Activated CD8-positive, alpha-beta T cell treated with anti-CD3 and anti-CD28 coated beads for 36 hours (primary cell): ENCODE results near the gene SEC14L3. TPM values are rescaled to one million over a fixed set of nuclear protein-coding genes. Genes with fewer than 3 reads are reported as not detected.

Experiments used
- ATAC-seq: fragments of 200-7000 bp; cut with Tn5 transposase; one replicate; pipeline ENCODE4 v1.10.0; 2021; ENCODE audit warnings: mild to moderate bottlenecking, moderate library complexity
- CTCF ChIA-PET: fragments of 350-600 bp; sonication (Branson Sonifier 250); formaldehyde crosslinking; loops from one replicate; lab custom pipeline; 2021; ENCODE audit warnings: antibody characterized with exemption; lab: Charles Lee
- POLR2A ChIA-PET: fragments of 350-600 bp; sonication (Branson Sonifier 250); formaldehyde crosslinking; loops from one replicate; lab custom pipeline; 2021; ENCODE audit warnings: antibody characterized with exemption; lab: Charles Lee
- DNase-seq: peaks from one replicate; pipeline ENCODE4 v3.0.0-alpha.2; 2020
- H3K27ac Mint-ChIP-seq: one replicate; pipeline ENCODE4 v1.8.0; 2021; ENCODE audit warnings: mild to moderate bottlenecking, mixed read lengths
- H3K27me3 Mint-ChIP-seq: one replicate; pipeline ENCODE4 v1.8.0; 2021; ENCODE audit warnings: mixed read lengths
- H3K36me3 Mint-ChIP-seq: one replicate; pipeline ENCODE4 v1.8.0; 2021; ENCODE audit warnings: low read depth, mixed read lengths
- H3K4me1 Mint-ChIP-seq: one replicate; pipeline ENCODE4 v1.8.0; 2021; ENCODE audit warnings: low read depth, mixed read lengths
- H3K4me3 Mint-ChIP-seq: one replicate; pipeline ENCODE4 v1.8.0; 2021; ENCODE audit warnings: mild to moderate bottlenecking, moderate library complexity, mixed read lengths
- H3K9me3 Mint-ChIP-seq: one replicate; pipeline ENCODE4 v1.8.0; 2021; ENCODE audit warnings: mixed read lengths
- CTCF ChIP-seq: fragments of 200-600 bp; IDR thresholded peaks from one replicate; pipeline ENCODE4 v1.8.0; 2022; ENCODE audit warnings: antibody characterized with exemption, mild to moderate bottlenecking
- intact Hi-C: fragments of 100-400 bp; cut with micrococcal nuclease; formaldehyde crosslinking; loops from one replicate; pipeline ENCODE4 v1.10.0; 2022
- total RNA-seq, 2 experiments: library from RNA; stranded (reverse); gene quantifications; one replicate each; pipeline ENCODE4 v1.2.3, GENCODE V29; 2021

Gene SEC14L3
- total RNA-seq, 2 experiments from 2014 or later: not detected

DNA sequence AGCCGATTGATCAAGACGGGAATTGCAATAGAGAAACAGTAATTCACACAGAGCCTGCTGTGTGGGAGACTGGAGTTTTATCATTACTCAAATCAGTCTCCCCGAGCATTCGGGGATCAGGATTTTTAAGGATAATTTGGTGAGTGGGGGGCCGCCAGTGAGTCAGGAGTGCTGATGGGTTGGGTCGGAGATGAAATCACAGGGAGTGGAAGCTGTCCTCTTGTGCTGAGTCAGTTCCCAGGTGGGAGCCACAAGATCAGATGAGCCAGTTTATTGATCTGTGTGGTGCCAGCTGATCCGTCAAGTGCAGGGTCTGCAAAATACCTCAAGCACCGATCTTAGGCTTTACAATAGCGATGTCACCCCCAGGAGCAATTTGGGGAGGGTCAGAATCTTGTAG, 30.7 kb downstream of the SEC14L3 start:
- ChIA-PET CTCF (no interaction called here), POLR2A (no interaction called here)
- peaks cover 2% of the 10 kb centered on the region for H3K36me3 Mint-ChIP-seq
- ATAC-seq (no peak), DNase-seq (no peak)
- no peak overlapping the region for H3K4me3 Mint-ChIP-seq
- H3K9me3 Mint-ChIP-seq: peaks cover 8% of the 10 kb centered on the region
- H3K27me3 Mint-ChIP-seq: peaks cover 30% of the 10 kb centered on the region
- no peak for TF ChIP-seq CTCF
- H3K27ac Mint-ChIP-seq: no peak overlapping the region
- H3K4me1 Mint-ChIP-seq: peaks cover 23% of the 10 kb centered on the region
- intact Hi-C loops: loop anchor here (5.0 kb wide), 1 partner anchor 36 kb away; no protein-coding TSS in a partner anchor

- TF ChIP-seq CTCF: no peak
- peaks cover 23% of the 10 kb centered on the region for H3K27me3 Mint-ChIP-seq
- ChIA-PET CTCF (no interaction called here), POLR2A (no interaction called here)
- peaks cover 8% of the 10 kb centered on the region for H3K9me3 Mint-ChIP-seq
- H3K27ac Mint-ChIP-seq: no peak overlapping the region
- H3K4me1 Mint-ChIP-seq: peaks cover 32% of the 10 kb centered on the region
- H3K36me3 Mint-ChIP-seq: peaks cover 14% of the 10 kb centered on the region
- DNase-seq (no peak), ATAC-seq (no peak)
- intact Hi-C loops: loop anchor here (5.0 kb wide), 1 partner anchor 37 kb away; no protein-coding TSS in a partner anchor
- H3K4me3 Mint-ChIP-seq: no peak overlapping the region
Observed at GRCh38 chr22:30439836-30440235, 32.0 kb downstream of the SEC14L3 start.

DNA sequence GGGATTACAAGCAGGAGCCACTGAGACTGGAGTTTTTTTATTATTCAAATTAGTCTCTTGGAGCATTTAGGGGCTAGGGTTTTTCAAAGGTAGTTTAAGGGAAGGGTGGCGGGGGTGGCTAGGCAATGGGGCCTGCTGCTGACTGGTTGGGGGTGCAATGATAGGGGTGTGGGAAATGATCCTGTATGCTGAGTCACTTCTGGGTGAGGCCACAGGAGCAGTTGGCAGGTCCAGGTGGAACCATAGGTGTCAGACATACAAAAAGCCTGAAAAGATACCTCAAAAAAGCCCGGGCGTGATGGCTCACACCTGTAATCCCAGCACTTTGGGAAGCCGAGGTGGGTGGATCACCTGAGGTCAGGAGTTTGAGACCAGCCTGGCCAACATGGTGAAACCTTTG, 32.6 kb downstream of the SEC14L3 start:
- ATAC-seq (no peak), DNase-seq (no peak)
- CTCF ChIA-PET: interaction anchor here (7.1 kb wide), 1 partner anchor 16 kb away, joined by 65 read pairs; the partner anchor contains the start of gene MTFP1
- Mint-ChIP-seq H3K36me3 (peaks cover 18% of the 10 kb centered on the region), H3K27ac (no peak overlapping the region), H3K9me3 (peaks cover 11% of the 10 kb centered on the region), H3K4me3 (no peak overlapping the region), H3K4me1 (peaks cover 35% of the 10 kb centered on the region), H3K27me3 (peaks cover 23% of the 10 kb centered on the region)
- no peak for TF ChIP-seq CTCF
- intact Hi-C loops: no loop called here
- POLR2A ChIA-PET: no interaction called here

GRCh38 chr22:30438559-30438958, 33.3 kb downstream of the SEC14L3 start:
- peaks cover 39% of the 10 kb centered on the region for H3K4me1 Mint-ChIP-seq
- POLR2A ChIA-PET: interaction anchor here (6.6 kb wide), 1 partner anchor 14 kb away, joined by 78 read pairs; the partner anchor contains the start of gene MTFP1
- TF ChIP-seq CTCF: no peak
- ATAC-seq (no peak), DNase-seq (no peak)
- peaks cover 23% of the 10 kb centered on the region for H3K36me3 Mint-ChIP-seq
- H3K9me3 Mint-ChIP-seq: peaks cover 11% of the 10 kb centered on the region
- CTCF ChIA-PET: interaction anchor here (0.9 to 7.1 kb wide), 2 partner anchors 15 to 45 kb away, joined by 3 to 65 read pairs; partner anchors contain the start of gene MTFP1
- H3K27me3 Mint-ChIP-seq: peaks cover 23% of the 10 kb centered on the region
- H3K27ac Mint-ChIP-seq: no peak overlapping the region
- intact Hi-C loops: no loop called here
- H3K4me3 Mint-ChIP-seq: no peak overlapping the region

DNA sequence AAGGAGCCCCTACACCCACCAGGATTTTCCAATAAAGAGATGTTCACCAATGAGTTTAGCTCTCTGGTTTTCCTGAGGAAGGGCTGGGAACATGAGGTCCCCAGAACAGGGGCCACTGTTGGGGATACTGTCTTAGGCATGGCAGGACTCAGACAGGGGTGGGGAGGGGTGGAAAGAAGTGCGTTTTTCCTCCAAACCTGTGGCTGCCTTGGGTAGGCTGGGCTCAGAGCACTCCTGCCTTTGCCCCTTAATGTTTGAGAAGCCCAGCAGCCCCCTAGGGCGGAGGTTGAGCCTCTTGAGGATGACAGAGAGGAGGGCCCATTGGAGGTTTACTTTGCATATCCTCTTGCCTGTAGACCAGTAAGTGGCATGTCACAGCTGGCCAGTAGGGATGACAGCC, 35.6 kb downstream of the SEC14L3 start:
- Mint-ChIP-seq H3K4me3 (peak overlapping the region; percentile 87), H3K9me3 (peaks cover 5% of the 10 kb centered on the region), H3K27ac (peak overlapping the region; percentile 96), H3K36me3 (peaks cover 23% of the 10 kb centered on the region), H3K4me1 (peaks cover 32% of the 10 kb centered on the region), H3K27me3 (peaks cover 14% of the 10 kb centered on the region)
- POLR2A ChIA-PET: interaction anchor here (6.6 kb wide), 1 partner anchor 11 kb away, joined by 78 read pairs; the partner anchor contains the start of gene MTFP1
- intact Hi-C loops: no loop called here
- CTCF ChIA-PET: interaction anchor here (0.9 to 7.1 kb wide), 7 partner anchors 9 to 149 kb away, joined by 3 to 65 read pairs (median 4); partner anchors contain the start of genes MTFP1 and SEC14L2
- TF ChIP-seq CTCF: no peak
- DNase-seq (no peak), ATAC-seq (no peak)
